GM18526 (cell line): ENCODE results near the gene TFIP11.

ENCODE experiments used
- POLR2A ChIP-seq: IDR thresholded peaks from 3 replicates; pipeline ENCODE4 v1.6.1; 2011; ENCODE audit not compliant: insufficient read length; ENCODE audit errors: extremely low read depth

Gene TFIP11

GRCh38 chr22:26479043-26479791 lies 33.1 kb downstream of the TFIP11 start:
- TF ChIP-seq POLR2A = no peak

GRCh38 chr22:26477341-26477731 lies 34.9 kb downstream of the TFIP11 start:
- TF ChIP-seq POLR2A = no peak

GRCh38 chr22:26476705-26477340 lies 35.5 kb downstream of the TFIP11 start:
- no peak for TF ChIP-seq POLR2A

GRCh38 chr22:26474682-26475081 lies 37.6 kb downstream of the TFIP11 start:
- no peak for TF ChIP-seq POLR2A

GRCh38 chr22:26471522-26471921 lies 40.8 kb downstream of the TFIP11 start:
- no peak for TF ChIP-seq POLR2A

- TF ChIP-seq POLR2A = no peak
Observed at GRCh38 chr22:26470807-26471206, 41.5 kb downstream of the TFIP11 start.

- no peak for TF ChIP-seq POLR2A
Observed at GRCh38 chr22:26466196-26466595, 46.1 kb downstream of the TFIP11 start.

- TF ChIP-seq POLR2A = no peak
Observed at GRCh38 chr22:26464312-26464711, 48.0 kb downstream of the TFIP11 start.

GRCh38 chr22:26463688-26464087 lies 48.6 kb downstream of the TFIP11 start:
- no peak for TF ChIP-seq POLR2A

- TF ChIP-seq POLR2A = no peak
Observed at GRCh38 chr22:26463101-26463661, 49.1 kb downstream of the TFIP11 start.

- no peak for TF ChIP-seq POLR2A
Observed at GRCh38 chr22:26462641-26463040, 49.6 kb downstream of the TFIP11 start.

GRCh38 chr22:26462051-26462450 lies 50.2 kb downstream of the TFIP11 start:
- no peak for TF ChIP-seq POLR2A

- TF ChIP-seq POLR2A = no peak
Observed at GRCh38 chr22:26461188-26461810, 51.0 kb downstream of the TFIP11 start.

GRCh38 chr22:26460202-26460601 lies 52.1 kb downstream of the TFIP11 start:
- TF ChIP-seq POLR2A = no peak

- no peak for TF ChIP-seq POLR2A
Observed at GRCh38 chr22:26457661-26458272, 54.5 kb downstream of the TFIP11 start.
